HG03469 (cell line): Measurements from ENCODE around the gene INTS1.

Experiments
- ATAC-seq: cut with Tn5 transposase; IDR thresholded peaks from one replicate; pipeline ENCODE4 v1.9.1; 2021; ENCODE audit warnings: mild to moderate bottlenecking, moderate library complexity, moderate number of reproducible peaks; ENCODE audit not compliant: unreplicated experiment

INTS1 gene

GRCh38 chr7:1542329-1542728, 38.1 kb upstream of the INTS1 start:
- no peak for ATAC-seq

DNA sequence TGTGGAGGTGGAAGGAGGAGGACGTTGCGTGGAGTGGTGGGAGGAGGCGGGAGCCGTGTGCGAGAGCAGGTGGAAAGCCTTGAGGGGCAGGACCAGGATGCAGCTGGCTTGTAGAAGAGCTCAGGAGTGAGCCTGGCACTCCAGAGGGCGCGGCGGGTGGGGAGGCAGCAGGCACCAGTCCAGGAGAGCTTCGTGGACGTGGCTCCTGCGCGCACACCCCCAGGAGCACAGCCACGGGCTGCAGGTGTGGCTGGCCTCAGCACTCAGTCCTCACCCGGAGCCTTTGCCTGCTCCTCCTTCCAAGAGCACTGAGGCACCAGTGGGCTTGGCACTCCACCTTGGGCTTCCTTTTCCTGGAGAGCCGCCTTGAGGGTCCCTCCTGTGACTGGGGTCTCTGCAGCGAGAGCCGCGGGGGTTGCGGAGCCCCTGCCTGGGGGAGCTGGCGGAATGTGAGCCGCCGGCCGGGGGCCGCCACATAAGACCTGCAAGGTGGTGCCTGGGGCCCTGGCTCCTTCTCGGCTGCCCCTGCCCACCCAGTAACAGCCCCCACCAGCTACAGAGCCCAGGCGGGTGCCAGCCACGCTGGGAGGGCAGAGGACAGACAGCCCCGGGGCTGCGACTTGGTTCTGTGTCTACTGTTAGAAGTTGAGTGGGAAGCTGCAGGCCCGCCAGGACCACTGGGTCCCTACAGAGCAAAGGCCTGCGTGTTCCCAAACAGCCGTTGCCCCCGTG, 37.4 kb upstream of the INTS1 start:
- ATAC-seq = no peak

- no peak for ATAC-seq
Observed at GRCh38 chr7:1540776-1541271, 36.6 kb upstream of the INTS1 start.

- no peak for ATAC-seq
Observed at GRCh38 chr7:1539882-1540775, 35.9 kb upstream of the INTS1 start.

DNA sequence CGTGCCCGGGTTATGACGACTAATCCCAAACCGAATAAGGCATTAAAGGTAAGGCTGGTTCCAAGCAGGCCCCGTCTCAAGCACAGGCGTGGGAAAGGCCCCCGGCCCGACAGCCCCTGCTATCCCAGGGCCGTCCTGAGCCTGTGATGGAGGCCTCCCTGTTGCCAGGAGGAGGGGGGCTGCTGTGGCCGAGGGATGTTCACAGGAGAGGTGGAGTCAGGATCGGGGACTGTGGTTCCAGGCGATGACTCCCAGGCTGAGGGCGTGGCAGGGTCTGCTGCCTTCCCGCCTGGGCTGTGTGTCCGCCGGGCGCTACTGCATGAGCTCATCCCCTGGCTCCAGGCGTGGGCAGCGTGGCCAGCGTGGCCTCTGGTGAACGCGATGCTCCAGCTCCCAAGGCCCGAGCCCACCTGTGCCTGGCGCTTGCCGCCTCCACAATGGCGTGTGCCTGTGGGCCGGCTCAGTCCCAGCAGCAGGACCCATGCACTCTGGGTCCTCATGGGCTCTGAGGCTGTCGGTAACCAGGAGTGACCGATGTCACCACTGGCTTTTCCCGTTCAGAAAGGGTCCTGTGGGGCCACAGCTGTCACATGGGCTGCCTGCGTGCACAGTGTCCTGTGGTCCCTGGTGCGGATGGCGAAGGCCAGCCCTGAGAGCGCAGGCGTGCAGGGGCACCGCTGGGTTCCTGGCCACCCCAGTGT, 35.1 kb upstream of the INTS1 start:
- ATAC-seq = no peak

DNA sequence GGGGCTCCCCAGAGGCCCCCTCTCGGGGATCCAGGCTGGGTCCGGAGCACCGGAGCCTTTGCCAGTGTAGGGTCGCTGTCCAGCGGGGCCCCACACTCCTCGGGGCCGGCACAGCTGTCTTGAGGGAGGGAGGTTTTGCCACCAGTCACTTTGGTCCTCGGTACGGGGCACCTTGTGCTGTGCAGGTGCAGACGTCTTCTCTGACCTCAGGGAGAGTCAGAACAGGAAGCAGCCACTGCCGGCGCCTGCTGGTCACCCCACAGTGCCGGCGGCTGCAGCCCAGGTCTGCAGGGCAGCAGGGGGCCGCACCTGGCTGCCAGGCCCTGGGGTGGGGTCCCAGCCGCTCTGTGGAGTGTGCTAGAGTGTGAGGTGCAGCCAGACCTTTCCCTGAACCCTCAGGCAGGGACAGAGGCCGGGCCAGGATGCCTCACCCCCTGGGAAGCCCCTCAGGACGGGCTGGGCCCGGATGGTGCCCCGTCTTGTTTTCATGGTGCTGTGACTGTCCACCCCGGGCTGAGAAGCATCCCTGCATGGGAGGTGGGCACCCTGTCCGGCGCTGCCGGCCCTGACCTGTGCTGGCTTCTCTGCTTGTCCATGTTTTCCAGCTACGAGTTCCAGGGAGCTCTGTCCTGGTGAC, 34.5 kb upstream of the INTS1 start:
- no peak for ATAC-seq

DNA sequence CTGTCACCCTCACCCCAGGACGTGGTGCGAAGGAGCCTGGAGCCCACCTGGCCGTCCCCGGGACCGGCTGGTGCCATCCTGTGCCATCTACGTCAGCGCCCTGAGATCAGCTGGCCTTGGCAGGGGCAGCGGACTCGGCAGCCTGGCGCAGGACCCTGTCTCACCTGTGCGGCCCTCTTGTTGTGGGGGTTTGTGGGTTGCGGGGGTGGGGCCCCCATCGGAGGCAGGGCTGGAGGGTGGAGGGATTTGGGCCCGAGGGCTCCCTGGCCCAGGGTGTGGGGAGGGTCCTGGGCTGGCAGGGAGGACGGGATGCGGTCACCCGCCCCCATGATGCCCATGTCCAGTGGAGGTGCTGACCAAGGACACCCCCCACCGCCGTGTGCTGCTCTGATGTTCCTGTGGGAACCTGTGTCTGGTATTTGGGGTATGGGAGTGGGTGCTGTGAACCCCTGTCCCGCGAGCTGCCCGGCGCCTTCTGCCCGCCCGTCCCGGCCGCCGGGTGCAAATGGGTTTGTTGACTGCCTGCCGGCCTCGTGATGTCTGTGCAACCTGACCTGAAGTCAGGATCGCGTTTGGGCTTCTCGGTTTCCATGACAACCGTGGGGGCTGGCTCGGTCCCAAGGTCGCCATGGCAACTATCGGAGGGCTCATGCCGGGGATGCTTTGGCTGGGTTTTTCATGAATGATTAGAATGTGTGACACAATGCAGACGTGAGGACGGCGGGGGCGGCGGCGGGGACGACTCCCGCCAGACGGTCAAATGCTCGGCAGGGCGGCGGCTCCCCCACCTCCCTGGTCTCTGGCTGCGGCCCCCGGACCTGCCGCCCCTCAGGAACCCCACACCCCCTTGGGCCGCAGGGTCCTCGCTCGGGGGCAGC, 33.6 kb upstream of the INTS1 start:
- no peak for ATAC-seq

- ATAC-seq = no peak
Observed at GRCh38 chr7:1536743-1537534, 32.8 kb upstream of the INTS1 start.

GRCh38 chr7:1536455-1536742, 32.2 kb upstream of the INTS1 start:
- no peak for ATAC-seq

DNA sequence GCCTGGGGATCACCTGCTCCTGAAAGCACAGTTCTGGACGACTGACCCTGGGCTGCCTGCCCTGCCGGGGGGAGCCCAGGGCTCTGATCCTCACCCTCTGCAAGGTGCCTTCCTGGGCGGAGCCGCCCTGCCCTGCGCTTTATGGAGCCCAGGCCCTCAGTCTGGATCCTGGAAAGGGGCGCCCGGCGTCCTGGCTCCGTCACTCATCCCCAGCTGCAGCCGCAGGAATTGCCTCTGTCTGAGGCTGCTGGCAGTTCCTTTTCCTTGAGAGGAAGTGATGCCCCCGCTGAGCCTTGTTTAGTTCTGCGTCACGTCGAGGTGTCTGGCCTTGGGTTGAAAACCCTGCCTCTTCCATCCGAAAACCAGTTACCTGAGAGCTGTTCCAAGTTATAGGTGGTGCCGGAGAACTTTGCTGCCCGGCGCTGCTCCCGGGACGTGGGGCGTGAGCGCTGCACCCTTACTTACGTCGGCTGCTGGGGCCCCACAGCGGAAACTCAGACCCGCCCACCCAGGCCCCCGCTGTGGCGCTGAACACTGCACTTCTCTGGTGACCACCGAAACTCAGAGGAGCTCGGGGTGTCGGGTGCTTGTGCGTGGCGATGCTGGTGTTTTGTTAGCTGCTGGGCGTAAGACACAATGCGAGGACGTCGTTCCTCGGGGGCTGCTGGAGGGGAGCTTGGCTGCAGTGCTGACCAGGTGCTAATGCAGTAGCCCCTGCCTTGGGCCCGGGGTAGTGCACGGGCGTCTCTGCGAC, 31.7 kb upstream of the INTS1 start:
- ATAC-seq = no peak

DNA sequence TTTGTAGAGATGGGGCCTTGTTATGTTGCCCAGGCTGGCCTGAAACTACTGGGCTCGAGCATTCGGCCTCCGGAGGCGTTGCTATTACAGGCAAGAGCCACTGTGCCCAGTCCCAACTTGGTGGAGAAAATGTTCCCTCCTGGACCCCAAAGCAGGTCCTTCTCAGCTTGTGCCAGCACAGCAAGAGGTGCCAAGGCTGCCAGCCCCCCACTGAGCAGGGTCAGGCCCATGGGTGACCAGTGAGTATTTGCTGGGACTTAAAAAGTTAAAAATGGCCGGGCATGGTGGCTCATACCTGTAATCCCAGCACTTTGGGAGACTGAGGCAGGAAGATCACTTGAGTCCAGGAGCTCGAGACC, 30.9 kb upstream of the INTS1 start:
- no peak for ATAC-seq

GRCh38 chr7:1534330-1535099, 30.3 kb upstream of the INTS1 start:
- no peak for ATAC-seq

DNA sequence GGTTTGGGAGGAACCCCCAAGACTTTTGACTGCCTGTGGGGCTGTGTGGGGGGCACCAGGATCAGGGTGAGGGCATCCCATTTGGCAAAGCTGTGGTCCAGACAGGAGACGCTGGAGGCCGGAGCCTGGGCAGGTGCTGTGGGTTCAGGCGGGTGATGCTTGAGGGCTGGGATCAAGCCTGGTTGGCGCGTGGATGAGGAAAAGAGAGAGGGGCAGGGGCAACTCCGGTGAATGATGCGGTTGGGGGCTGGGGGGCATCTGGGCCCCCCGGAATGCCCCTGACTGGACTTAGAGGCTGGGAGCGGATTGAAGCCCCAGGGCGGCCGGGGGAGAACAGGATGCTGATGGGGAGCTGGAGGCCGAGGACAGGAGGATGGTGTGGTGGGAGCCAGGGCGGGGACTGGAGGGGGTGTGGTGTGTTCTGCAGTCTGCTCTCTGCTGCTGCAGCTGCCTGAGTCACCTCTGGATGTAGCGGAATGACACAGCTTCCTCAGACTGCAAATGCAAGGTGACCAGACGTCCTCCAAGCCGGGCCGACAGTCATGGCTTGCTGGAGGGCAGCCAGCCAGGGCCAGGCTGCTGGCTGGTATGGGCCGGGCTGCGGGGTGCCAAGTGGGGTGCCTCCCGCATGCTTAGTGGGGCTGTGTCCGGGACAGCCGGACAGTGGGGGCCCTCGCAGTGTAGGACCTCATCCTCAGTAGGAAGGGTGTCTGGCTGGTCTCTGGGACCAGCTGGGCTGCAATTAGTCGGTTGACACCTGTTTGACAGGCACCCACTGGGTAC, 29.5 kb upstream of the INTS1 start:
- ATAC-seq = no peak

DNA sequence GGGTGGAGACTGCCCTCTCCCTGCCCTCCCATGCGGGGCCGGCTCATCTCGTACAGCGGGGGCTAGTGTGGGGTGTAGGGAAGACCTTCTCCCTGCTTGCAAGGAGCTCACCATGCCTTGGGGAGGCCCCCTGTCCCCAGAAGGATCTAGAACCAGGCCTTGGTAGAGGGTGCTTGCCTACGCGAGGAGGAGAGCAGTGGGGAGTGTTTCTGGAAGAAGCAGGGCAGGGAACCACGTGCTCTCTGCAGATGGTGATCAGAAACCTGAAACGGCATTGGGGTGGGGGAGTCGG, 29.0 kb upstream of the INTS1 start:
- ATAC-seq = no peak

GRCh38 chr7:1532456-1533254, 28.5 kb upstream of the INTS1 start:
- no peak for ATAC-seq

DNA sequence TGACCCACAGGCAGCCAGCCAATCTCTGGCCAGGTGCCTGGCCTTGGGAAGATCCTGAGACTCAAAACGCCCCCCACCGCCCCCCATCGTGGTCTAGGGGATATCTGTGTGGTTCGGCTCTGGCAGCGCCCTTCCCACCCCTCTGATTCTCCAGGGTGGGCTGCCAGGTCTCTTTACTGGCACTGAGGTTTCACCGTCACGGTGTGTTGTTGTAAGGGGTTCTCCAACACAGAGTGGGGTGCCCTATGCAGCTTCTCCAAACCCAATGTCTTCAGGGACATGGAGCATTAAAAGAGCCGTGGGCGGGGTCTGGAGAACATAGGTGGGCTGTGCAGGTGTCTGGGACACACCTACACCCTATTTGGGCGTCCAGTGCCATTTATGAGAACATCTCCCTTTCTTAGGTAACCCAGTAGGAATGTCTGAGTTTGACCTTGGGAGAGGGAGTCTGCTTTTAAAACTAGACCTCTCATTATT, 27.8 kb upstream of the INTS1 start:
- ATAC-seq = no peak
